Nephron (organoid): Measurements from ENCODE around the gene HMGB1.

Experiments
- H3K27ac Mint-ChIP-seq, 3 experiments: 2 replicates each; pipeline ENCODE4 v1.8.0; 2020; ENCODE audit warnings: mixed read lengths in 3 of 3, mild to moderate bottlenecking in 2 of 3, moderate library complexity in 1 of 3
- H3K27me3 Mint-ChIP-seq: 2 replicates; pipeline ENCODE4 v1.8.0; 2021; ENCODE audit warnings: low read depth, mild to moderate bottlenecking, moderate library complexity, mixed read lengths
- H3K36me3 Mint-ChIP-seq: 2 replicates; pipeline ENCODE4 v1.8.0; 2020; ENCODE audit warnings: low read depth, mixed read lengths
- H3K4me1 Mint-ChIP-seq: 2 replicates; pipeline ENCODE4 v1.8.0; 2020; ENCODE audit warnings: mixed read lengths
- H3K4me3 Mint-ChIP-seq, 3 experiments: 2 replicates each; pipeline ENCODE4 v1.8.0; 2020; ENCODE audit warnings: mild to moderate bottlenecking in 3 of 3, mixed read lengths in 3 of 3, moderate library complexity in 2 of 3
- H3K9me3 Mint-ChIP-seq: 2 replicates; pipeline ENCODE4 v1.8.0; 2020; ENCODE audit warnings: mixed read lengths
- TF ChIP-seq, protein P1 (sequence below), 3 experiments: fragments of 200-600 bp; sonication (generic); IDR thresholded peaks; one replicate each; pipeline ENCODE4 v1.5.0; 2021; ENCODE audit warnings: antibody characterized with exemption in 3 of 3; ENCODE audit not compliant: unreplicated experiment in 3 of 3

The HMGB1 gene

GRCh38 chr13:30422054-30422839 is 43.5 kb downstream of the HMGB1 start, which contains the start of gene UBE2L5:
Gene UBE2L5, plus strand, starts transcription at chr13:30422493. Its CDS starts 5,498 bp downstream, at chr13:30427991.
- H3K27me3 Mint-ChIP-seq: peaks cover 36% of the 10 kb centered on the region
- peak within 1 kb of the TSS; percentile 96 to 98 (median 96) for H3K27ac Mint-ChIP-seq
- H3K9me3 Mint-ChIP-seq: no peaks in the 10 kb centered on the region
- peak within 1 kb of the TSS; percentile 88 to 90 (median 89) for H3K4me3 Mint-ChIP-seq
- no peaks in the 10 kb centered on the region for H3K36me3 Mint-ChIP-seq
- TF ChIP-seq, protein P1, sequence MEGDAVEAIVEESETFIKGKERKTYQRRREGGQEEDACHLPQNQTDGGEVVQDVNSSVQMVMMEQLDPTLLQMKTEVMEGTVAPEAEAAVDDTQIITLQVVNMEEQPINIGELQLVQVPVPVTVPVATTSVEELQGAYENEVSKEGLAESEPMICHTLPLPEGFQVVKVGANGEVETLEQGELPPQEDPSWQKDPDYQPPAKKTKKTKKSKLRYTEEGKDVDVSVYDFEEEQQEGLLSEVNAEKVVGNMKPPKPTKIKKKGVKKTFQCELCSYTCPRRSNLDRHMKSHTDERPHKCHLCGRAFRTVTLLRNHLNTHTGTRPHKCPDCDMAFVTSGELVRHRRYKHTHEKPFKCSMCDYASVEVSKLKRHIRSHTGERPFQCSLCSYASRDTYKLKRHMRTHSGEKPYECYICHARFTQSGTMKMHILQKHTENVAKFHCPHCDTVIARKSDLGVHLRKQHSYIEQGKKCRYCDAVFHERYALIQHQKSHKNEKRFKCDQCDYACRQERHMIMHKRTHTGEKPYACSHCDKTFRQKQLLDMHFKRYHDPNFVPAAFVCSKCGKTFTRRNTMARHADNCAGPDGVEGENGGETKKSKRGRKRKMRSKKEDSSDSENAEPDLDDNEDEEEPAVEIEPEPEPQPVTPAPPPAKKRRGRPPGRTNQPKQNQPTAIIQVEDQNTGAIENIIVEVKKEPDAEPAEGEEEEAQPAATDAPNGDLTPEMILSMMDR (IDR thresholded peaks at IDR 0.05; ENCODE audit: unreplicated experiment in 3 of 3): no peak
- H3K4me1 Mint-ChIP-seq: peaks cover 25% of the 10 kb centered on the region

DNA sequence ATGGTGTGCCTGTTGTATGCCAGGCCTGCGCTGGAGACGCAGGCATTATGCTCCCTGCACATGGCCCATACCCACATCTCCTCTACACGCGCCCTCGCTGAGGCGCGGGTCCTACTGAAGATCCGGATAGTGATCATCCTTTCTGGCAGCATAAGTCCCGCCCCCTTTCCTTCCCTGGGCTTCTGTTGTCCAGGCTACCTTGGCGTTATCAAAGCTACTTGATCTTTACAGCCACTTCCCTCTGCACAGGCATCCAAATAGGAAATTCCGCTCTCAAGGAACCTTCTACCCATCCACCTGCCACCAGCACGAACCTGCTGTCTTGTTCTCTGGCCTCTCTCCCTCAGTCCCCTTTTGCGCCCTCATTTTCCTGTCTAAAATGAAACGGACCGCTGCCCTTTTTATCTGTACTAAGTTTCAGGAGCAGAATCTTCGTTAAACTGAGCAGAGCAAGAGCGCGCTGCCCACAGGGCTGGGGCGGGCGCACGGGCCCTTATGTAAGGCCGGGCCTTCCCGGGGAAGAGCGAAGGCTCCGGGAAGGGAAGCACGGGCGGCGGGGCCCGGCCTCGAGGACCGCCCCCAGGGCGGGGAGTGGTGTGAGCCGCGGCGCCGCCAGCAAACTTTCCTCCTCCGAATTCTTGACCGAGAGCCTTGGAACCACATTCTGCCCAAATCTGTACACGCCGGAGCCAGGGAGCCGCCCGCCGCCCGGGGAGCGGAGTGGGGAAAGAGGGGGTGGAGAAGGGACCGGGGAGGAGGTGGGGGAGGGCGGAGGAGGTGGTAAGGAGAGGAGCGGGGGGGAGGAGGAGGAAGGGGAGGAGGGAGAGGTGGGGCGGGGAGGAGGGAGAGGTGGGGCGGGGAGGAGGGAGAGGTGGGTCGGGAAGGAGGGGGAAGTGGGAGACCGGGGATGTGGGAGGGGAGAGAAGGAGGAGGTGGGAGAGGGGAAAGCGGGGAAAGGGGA is 44.4 kb downstream of the HMGB1 start:
- peaks cover 36% of the 10 kb centered on the region for H3K27me3 Mint-ChIP-seq
- no peaks in the 10 kb centered on the region for H3K9me3 Mint-ChIP-seq
- TF ChIP-seq, protein P1 (IDR thresholded peaks at IDR 0.05; ENCODE audit: unreplicated experiment in 3 of 3): no peak
- peak overlapping the region; percentile 88 to 89 (median 88) for H3K4me3 Mint-ChIP-seq
- H3K4me1 Mint-ChIP-seq: peaks cover 30% of the 10 kb centered on the region
- H3K36me3 Mint-ChIP-seq: no peaks in the 10 kb centered on the region
- peak overlapping the region; percentile 96 to 98 (median 96) for H3K27ac Mint-ChIP-seq

DNA sequence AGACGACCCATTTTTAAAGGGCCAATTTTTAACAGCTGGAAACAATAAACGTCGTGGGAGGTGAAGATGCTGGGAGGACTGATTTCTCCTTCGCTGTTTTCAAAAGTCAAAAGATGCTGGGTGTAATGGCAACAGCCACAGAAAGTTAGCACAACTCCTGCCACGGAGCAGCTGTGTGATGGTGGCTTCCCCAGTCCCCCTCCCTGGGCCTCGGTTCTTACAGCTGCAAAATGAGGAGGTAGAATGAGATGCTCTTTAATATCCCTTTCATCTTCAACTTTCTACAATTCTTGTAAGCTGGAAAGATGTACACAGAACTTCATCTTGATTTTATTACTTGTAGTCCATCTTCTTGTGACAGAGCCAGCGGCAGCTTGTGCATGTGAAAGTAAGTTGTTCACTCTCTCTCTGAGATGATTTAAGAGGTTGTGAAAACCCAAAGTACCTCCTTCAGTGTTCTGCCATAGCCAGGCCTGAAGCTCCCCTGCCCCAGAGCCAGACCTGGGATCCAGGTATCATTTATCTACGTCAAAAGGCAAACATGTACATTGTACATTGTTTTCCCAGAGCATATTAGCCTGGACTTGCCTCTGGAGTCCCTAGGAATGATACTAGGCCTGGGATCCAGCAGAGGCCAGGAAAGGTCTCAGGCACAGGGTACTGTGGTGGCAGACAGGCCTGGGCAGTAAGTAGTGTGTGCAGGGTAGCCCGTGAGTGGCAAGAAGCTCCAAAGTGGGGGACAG is 46.8 kb downstream of the HMGB1 start:
- H3K4me3 Mint-ChIP-seq: peak overlapping the region; percentile 21 to 71 (median 46)
- no peaks in the 10 kb centered on the region for H3K36me3 Mint-ChIP-seq
- peak overlapping the region; percentile 50 to 86 (median 72) for H3K27ac Mint-ChIP-seq
- H3K27me3 Mint-ChIP-seq: peaks cover 25% of the 10 kb centered on the region
- peaks cover 35% of the 10 kb centered on the region for H3K4me1 Mint-ChIP-seq
- TF ChIP-seq, protein P1 (IDR thresholded peaks at IDR 0.05; ENCODE audit: unreplicated experiment in 3 of 3): no peak
- H3K9me3 Mint-ChIP-seq: no peaks in the 10 kb centered on the region

- Mint-ChIP-seq H3K27me3 (peaks cover 22% of the 10 kb centered on the region), H3K9me3 (no peaks in the 10 kb centered on the region), H3K27ac (peak overlapping the region in 2 of 3 experiments; percentile 72 to 86), H3K4me3 (peak overlapping the region in 1 of 3 experiments; percentile 71), H3K36me3 (no peaks in the 10 kb centered on the region), H3K4me1 (peaks cover 35% of the 10 kb centered on the region)
- TF ChIP-seq, protein P1 (IDR thresholded peaks at IDR 0.05; ENCODE audit: unreplicated experiment in 3 of 3): no peak
These were observed 47.5 kb downstream of the HMGB1 start for GRCh38 chr13:30418075-30418716.

DNA sequence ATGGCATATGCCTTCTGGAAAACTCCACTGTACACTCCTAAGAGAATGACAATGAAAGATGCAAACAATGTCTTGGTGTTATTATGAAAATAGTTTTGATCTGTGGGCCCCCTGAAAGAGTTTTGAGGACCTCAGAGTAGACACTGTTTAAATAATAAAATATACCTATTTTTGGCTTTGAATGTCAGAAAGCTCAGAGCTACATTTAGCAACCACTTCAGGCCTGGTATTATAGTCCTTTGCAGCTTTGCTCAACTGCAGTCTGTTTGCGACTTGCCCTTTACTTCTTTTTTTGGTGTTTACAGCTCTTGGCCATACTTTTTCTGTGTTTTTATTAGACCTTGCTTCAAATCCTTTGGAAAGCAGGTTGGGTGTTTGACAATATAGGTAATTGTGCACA is 49.3 kb downstream of the HMGB1 start:
- TF ChIP-seq, protein P1 (IDR thresholded peaks at IDR 0.05; ENCODE audit: unreplicated experiment in 3 of 3): no peak
- no peak overlapping the region for H3K27ac Mint-ChIP-seq
- H3K9me3 Mint-ChIP-seq: no peaks in the 10 kb centered on the region
- H3K36me3 Mint-ChIP-seq: no peaks in the 10 kb centered on the region
- peaks cover 31% of the 10 kb centered on the region for H3K4me1 Mint-ChIP-seq
- H3K4me3 Mint-ChIP-seq: no peak overlapping the region
- H3K27me3 Mint-ChIP-seq: peaks cover 15% of the 10 kb centered on the region
